GF-D8 (cell line): ENCODE measurements around the gene GAL3ST1.
A peak's percentile ranks its signal among the peaks of the same experiment; 100 is the strongest.
"Not testable (repeated sequence)": the region's sequence is repeated elsewhere in the genome, so short reads cannot be mapped to it uniquely, and the experiment has no call there.

ENCODE experiments used
- DNase-seq: peaks from one replicate; lab custom pipeline; 2025; lab: John Stamatoyannopoulos, UW

Gene GAL3ST1

GRCh38 chr22:30574095-30574981 is at the start of gene GAL3ST1:
Gene GAL3ST1 (minus strand): TSS chr22:30574665. CDS start chr22:30557392, 17,273 bp downstream.
- no peak for DNase-seq

- DNase-seq: not testable (repeated sequence)
Observed at GRCh38 chr22:30619909-30620308, 45.4 kb upstream of the GAL3ST1 start.

GRCh38 chr22:30617819-30618218 is 43.4 kb upstream of the GAL3ST1 start:
- no peak for DNase-seq

- DNase-seq: no peak
Observed at GRCh38 chr22:30615543-30615954, 41.1 kb upstream of the GAL3ST1 start.

GRCh38 chr22:30614879-30615278 is 40.4 kb upstream of the GAL3ST1 start:
- no peak for DNase-seq

- no peak for DNase-seq
Observed at GRCh38 chr22:30614268-30614667, 39.8 kb upstream of the GAL3ST1 start.

- DNase-seq: no peak
Observed at GRCh38 chr22:30612789-30613188, 38.3 kb upstream of the GAL3ST1 start.

GRCh38 chr22:30611197-30611596 is 36.7 kb upstream of the GAL3ST1 start:
- no peak for DNase-seq

- peak; percentile 22 for DNase-seq
Observed at GRCh38 chr22:30610299-30610698, 35.8 kb upstream of the GAL3ST1 start.

- DNase-seq: peak; percentile 77
Observed at GRCh38 chr22:30609260-30610185, 35.1 kb upstream of the GAL3ST1 start.

GRCh38 chr22:30607939-30608338 is 33.5 kb upstream of the GAL3ST1 start:
- no peak for DNase-seq

- no peak for DNase-seq
Observed at GRCh38 chr22:30607300-30607930, 33.0 kb upstream of the GAL3ST1 start.

GRCh38 chr22:30606455-30607299 is 32.2 kb upstream of the GAL3ST1 start, which contains the start of gene TCN2:
Gene TCN2 (plus strand): TSS chr22:30607174. CDS start chr22:30607332, 158 bp downstream.
- peak; percentile 36 for DNase-seq

GRCh38 chr22:30605449-30606110 is 31.1 kb upstream of the GAL3ST1 start:
- DNase-seq: no peak

- DNase-seq: no peak
Observed at GRCh38 chr22:30604723-30605122, 30.3 kb upstream of the GAL3ST1 start.

- DNase-seq: no peak
Observed at GRCh38 chr22:30603801-30604200, 29.3 kb upstream of the GAL3ST1 start.

GRCh38 chr22:30602049-30602448 is 27.6 kb upstream of the GAL3ST1 start:
- DNase-seq: no peak

GRCh38 chr22:30601464-30601863 is 27.0 kb upstream of the GAL3ST1 start:
- DNase-seq: no peak

- no peak for DNase-seq
Observed at GRCh38 chr22:30600921-30601320, 26.5 kb upstream of the GAL3ST1 start.

- no peak for DNase-seq
Observed at GRCh38 chr22:30598986-30599385, 24.5 kb upstream of the GAL3ST1 start.

- DNase-seq: no peak
Observed at GRCh38 chr22:30596886-30597285, 22.4 kb upstream of the GAL3ST1 start.
